PFSK-1 (cell line): ENCODE results near the gene NAALADL2.

Experiments used
- POLR2AphosphoS5 ChIP-seq: IDR thresholded peaks from 2 replicates; pipeline ENCODE4 v1.6.1; 2012; ENCODE audit warnings: low read depth, mild to moderate bottlenecking, control low read depth, low read length, moderate library complexity
- REST ChIP-seq, 2 experiments: IDR thresholded peaks; 2 replicates each; pipeline versions ENCODE4 v1.6.1 to v1.8.0; 2011 to 2012; ENCODE audit warnings: low read depth in 2 of 2, low read length in 2 of 2, control low read depth in 1 of 2, inconsistent platforms in 1 of 2, mild to moderate bottlenecking in 1 of 2, moderate library complexity in 1 of 2; ENCODE audit not compliant: insufficient read depth in 1 of 2
- SIN3A ChIP-seq: IDR thresholded peaks from 2 replicates; pipeline ENCODE4 v1.6.1; 2012; ENCODE audit warnings: mild to moderate bottlenecking, low read length, moderate library complexity, borderline replicate concordance; ENCODE audit not compliant: insufficient read depth
- TAF1 ChIP-seq: IDR thresholded peaks from 2 replicates; pipeline ENCODE4 v1.6.1; 2012; ENCODE audit warnings: low read length, control low read depth, borderline replicate concordance; ENCODE audit not compliant: insufficient read depth

- no peak for TF ChIP-seq TAF1
- TF ChIP-seq REST (IDR thresholded peaks at IDR 0.05; ENCODE audit: insufficient read depth in 1 of 2, low read depth in 2 of 2, low read length in 2 of 2), result no peak
- TF ChIP-seq SIN3A, result no peak
- TF ChIP-seq POLR2AphosphoS5, result no peak
Observed at GRCh38 chr3:175068587-175068986, 209.5 kb downstream of the NAALADL2 start.
